HG02981 (cell line): ENCODE measurements around the gene NCOA3.
A peak's percentile ranks its signal among the peaks of the same experiment; 100 is the strongest.
"Not testable (repeated sequence)": the region's sequence is repeated elsewhere in the genome, so short reads cannot be mapped to it uniquely, and the experiment has no call there.

Experiments
- ATAC-seq: cut with Tn5 transposase; IDR thresholded peaks from one replicate; pipeline ENCODE4 v1.9.1; 2021; ENCODE audit warnings: mild to moderate bottlenecking, moderate library complexity; ENCODE audit not compliant: unreplicated experiment

The NCOA3 gene

GRCh38 chr20:47501482-47502270 lies at the start of gene NCOA3:
TSS of gene NCOA3 (plus strand) at chr20:47501887. CDS start at chr20:47622248, 120,361 bp downstream.
- peak; percentile 84 for ATAC-seq

DNA sequence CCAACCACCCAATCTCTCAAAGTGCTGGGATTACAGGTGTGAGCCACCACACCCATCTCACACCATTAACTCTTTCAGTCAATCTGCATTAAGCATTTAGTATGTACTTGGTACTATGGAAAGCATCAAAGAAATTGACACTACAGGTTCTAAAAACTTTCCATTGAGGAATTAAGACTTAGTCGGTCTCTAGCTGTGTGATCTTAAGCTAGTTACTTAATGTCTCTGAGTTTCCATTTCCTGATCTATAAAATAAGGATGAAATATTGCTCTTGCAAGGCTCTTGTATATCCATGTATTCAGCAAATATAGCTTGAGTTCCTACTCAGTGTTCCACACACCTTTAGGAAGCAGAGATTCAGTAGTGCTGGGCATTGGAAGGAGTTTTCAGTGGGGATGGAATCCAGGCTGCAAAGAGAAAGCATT lies 48.9 kb upstream of the NCOA3 start:
- ATAC-seq: no peak

GRCh38 chr20:47453167-47453782 lies 48.4 kb upstream of the NCOA3 start:
- ATAC-seq: peak; percentile 87

DNA sequence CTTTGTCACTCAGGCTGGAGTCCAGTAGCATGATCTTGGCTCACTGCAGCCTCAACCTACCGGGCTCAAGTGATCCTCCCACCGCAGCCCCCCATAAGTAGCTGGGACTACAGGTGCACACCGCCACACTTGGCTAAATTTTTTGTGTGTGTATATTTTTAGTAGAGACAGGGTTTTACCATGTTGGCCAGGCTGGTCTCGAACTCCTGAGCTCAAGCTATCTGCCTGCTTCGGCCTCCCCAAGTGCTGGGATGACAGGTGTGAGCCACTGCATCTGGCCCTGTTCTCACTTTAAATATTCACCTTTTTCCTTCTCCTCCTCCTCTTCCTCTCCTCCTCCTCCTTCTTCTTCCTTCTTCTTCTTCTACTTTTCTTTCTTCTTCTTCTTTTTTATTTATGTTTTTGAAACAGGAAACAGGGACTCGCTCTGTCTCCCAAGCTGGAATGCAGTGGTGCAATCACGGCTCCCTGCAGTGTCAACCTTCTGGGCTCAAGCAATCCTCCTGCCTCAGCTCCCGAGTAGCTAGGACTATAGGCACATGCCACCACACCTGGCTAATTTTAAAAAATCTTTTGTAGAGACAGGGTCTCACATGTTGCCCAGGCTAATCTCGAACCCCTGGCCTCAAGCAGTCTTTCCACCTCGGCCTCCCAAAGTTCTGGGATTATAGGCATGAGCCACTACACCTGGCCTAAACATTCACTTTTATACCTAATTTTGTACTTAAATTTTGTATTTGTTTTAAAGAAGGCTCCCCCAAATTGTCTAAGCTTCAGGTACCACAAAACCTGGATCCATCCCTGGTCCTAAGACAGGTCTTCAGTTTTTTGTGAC lies 47.2 kb upstream of the NCOA3 start:
- no peak for ATAC-seq

GRCh38 chr20:47455133-47456040 lies 46.3 kb upstream of the NCOA3 start:
- no peak for ATAC-seq

DNA sequence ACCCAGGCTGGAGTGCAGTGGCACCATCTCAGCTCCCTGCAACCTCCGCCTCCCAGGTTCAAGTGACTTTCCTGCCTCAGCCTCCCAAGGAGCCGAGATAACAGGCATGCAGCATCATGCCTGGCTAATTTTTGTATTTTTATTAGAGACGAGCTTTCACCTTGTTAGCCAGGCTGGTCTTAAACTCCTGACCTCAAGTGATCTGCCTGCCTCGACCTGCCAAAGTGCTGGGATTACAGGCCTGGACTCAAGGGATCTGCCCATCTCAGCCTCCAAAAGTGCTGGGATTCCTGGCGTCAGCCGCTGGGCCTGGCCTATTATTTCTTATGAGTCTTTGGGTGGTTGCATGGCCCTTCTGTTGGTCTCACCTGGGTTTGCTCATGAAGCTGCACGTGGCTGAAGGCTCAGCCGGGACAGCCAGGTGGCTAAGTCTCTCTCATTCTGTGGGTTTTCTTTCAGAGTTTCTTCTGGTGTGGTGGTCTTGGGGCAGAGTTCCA lies 45.6 kb upstream of the NCOA3 start:
- ATAC-seq: no peak

GRCh38 chr20:47456952-47457724 lies 44.5 kb upstream of the NCOA3 start:
- no peak for ATAC-seq

GRCh38 chr20:47458280-47459050 lies 43.2 kb upstream of the NCOA3 start:
- not testable (repeated sequence) for ATAC-seq

DNA sequence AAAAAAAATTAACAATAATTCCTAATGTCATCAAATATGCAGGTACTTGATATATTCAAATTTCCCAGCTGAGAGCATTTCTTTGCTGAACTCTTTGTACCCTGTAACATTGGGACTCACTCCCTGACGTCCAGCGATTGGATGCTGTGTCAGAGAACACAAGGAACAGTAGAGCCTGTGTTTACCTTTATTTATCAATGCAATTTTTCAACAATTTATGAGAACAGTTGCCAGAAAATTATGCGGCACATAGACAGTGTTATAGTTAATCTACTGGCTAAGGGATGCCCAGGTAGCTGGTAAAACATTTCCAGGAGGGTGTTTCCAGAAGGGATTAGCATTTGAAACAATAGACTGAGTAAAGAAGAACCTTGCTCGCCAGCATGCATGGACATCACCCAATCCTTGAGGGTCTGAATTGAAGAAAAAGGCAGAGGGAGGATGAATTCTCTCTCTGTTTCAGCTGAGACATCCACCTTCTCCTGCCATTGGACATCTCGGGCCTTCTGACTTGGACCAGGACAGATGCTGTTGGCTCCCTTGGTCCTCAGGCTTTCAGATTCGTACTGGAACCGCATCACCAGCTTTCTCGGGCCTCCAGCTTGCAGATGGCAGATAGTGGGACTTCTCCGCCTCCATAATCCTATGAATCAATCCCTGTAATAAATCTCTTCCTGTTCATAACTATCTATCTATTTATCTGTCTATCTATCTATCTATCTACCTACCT lies 42.2 kb upstream of the NCOA3 start:
- ATAC-seq: no peak

DNA sequence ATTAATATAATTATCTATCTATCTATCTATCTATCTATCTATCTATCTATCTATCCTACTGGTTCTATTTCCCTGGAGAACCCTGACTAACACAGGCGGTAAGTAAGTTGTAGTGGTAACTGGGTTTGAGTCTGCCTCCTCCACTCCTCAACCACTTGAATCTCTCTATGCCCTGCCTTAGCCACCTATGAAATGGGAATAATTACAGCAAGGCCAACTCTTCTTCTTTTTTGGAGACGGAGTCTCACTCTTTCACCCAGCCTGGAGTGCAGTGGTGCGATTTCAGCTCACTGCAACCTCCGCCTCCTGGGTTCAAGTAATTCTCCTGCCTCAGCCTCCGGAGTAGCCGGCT lies 41.0 kb upstream of the NCOA3 start:
- ATAC-seq: not testable (repeated sequence)

GRCh38 chr20:47461120-47461685 lies 40.5 kb upstream of the NCOA3 start:
- no peak for ATAC-seq

- ATAC-seq: not testable (repeated sequence)
These were observed 39.8 kb upstream of the NCOA3 start for GRCh38 chr20:47461906-47462305.

GRCh38 chr20:47464380-47465101 lies 37.1 kb upstream of the NCOA3 start:
- ATAC-seq: no peak

GRCh38 chr20:47465335-47466090 lies 36.2 kb upstream of the NCOA3 start:
- no peak for ATAC-seq

- ATAC-seq: no peak
These were observed 35.5 kb upstream of the NCOA3 start for GRCh38 chr20:47466213-47466612.

DNA sequence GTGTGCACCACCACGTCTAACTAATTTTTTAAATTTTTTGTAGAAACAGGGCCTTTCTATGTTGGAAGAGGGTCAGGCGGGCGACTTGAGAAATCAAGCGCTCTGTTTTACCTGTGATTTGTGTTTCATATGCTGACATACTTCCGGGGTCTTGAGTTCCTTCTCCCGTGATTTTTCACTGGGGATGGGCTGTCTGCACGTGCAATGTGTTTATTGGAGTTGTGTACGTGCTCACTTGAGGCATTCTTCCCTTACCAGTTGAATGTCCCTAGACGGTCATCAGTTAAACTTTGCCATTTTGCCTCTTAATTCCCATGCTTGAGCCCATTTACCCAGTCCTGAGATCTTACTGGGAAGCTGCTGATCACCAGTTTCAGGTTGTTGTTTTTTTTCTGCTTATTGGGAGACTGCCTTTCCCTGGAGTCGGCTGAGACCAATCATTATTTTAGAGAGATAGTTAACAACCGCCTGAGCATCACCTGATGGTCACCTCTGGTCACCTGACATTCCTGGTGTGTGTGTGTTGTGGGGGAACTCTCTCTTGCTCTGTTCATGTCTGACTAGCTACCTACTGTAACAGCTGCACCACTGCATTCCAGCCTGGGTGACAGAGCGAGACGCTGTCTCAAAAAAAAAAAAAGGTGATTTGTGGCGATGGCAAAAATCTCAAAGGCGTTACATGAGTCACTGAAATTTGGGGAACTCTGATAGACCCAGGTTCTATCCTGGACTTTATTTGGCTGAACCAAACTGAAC lies 34.8 kb upstream of the NCOA3 start:
- ATAC-seq: no peak
